ENCODE data around the gene CHST11. TPM values are rescaled to one million over a fixed set of nuclear protein-coding genes. Genes with fewer than 3 reads are reported as not detected.

Gene CHST11
- total and polyA plus RNA-seq, 4 donors = 0.57 to 11.1 (median 3.7) TPM

- DNase-seq (ENCODE audit: low spot score) = no peak
- Histone ChIP-seq H3K9me3 (ENCODE audit: control insufficient read depth in 4 of 4, low read length in 3 of 4) (no peaks in the 10 kb centered on the region), H3K4me1 (ENCODE audit: control insufficient read depth in 4 of 4, insufficient read depth in 4 of 4, low read length in 3 of 4) (peaks cover 0 to 6% (median 0%) of the 10 kb centered on the region in 4 donors), H3K27me3 (ENCODE audit: control insufficient read depth in 4 of 4, insufficient read depth in 4 of 4, low read length in 3 of 4) (no peaks in the 10 kb centered on the region), H3K4me3 (ENCODE audit: low read depth in 1 of 3, low read length in 3 of 3) (no peak overlapping the region), H3K9ac (ENCODE audit: low read depth in 1 of 2, low read length in 2 of 2) (no peak overlapping the region), H3K27ac (ENCODE audit: low read depth in 1 of 2, low read length in 2 of 2) (no peak overlapping the region), H3K36me3 (ENCODE audit: control insufficient read depth in 4 of 4, insufficient read depth in 3 of 4, low read depth in 1 of 4, low read length in 3 of 4) (no peaks in the 10 kb centered on the region)
- 80% methylated on average over 4 of the region's 4 CpGs for WGBS
- TF ChIP-seq FOXA2 (IDR thresholded peaks at IDR 0.05) (no peak), JUND (IDR thresholded peaks at IDR 0.05) (no peak), EGR1 (IDR thresholded peaks at IDR 0.05; ENCODE audit: low read depth in 2 of 2) (no peak), HNF4A (conservative IDR thresholded peaks at IDR 0.05) (no peak)
Observed at GRCh38 chr12:104665296-104665695, 208.5 kb downstream of the CHST11 start.

GRCh38 chr12:104667139-104667538 is 210.4 kb downstream of the CHST11 start:
- no peaks in the 10 kb centered on the region for H3K36me3 ChIP-seq (ENCODE audit: control insufficient read depth in 4 of 4, insufficient read depth in 3 of 4, low read depth in 1 of 4, low read length in 3 of 4)
- no peaks in the 10 kb centered on the region for H3K27me3 ChIP-seq (ENCODE audit: control insufficient read depth in 4 of 4, insufficient read depth in 4 of 4, low read length in 3 of 4)
- WGBS = 58% methylated on average over 7 of the region's 7 CpGs
- H3K4me1 ChIP-seq (ENCODE audit: control insufficient read depth in 4 of 4, insufficient read depth in 4 of 4, low read length in 3 of 4) = peaks cover 0 to 15% (median 6%) of the 10 kb centered on the region in 4 donors
- H3K27ac ChIP-seq (ENCODE audit: low read depth in 1 of 2, low read length in 2 of 2) = no peak overlapping the region
- H3K9ac ChIP-seq (ENCODE audit: low read depth in 1 of 2, low read length in 2 of 2) = no peak overlapping the region
- no peak for TF ChIP-seq EGR1 (IDR thresholded peaks at IDR 0.05; ENCODE audit: low read depth in 2 of 2)
- no peak for TF ChIP-seq FOXA2 (IDR thresholded peaks at IDR 0.05)
- TF ChIP-seq RXRA (IDR thresholded peaks at IDR 0.05) = peak in 1 of 2 donors; percentile 36
- no peak for TF ChIP-seq FOXA1 (IDR thresholded peaks at IDR 0.05)
- no peak for TF ChIP-seq YY1 (IDR thresholded peaks at IDR 0.05)
- no peak for TF ChIP-seq RAD21 (IDR thresholded peaks at IDR 0.05)
- peak in 1 of 2 donors; percentile 38 for TF ChIP-seq HNF4A (conservative IDR thresholded peaks at IDR 0.05)
- no peak for TF ChIP-seq ZBTB33 (IDR thresholded peaks at IDR 0.05)
- no peak for TF ChIP-seq MAX (IDR thresholded peaks at IDR 0.05)
- no peak for TF ChIP-seq JUND (IDR thresholded peaks at IDR 0.05)
- no peak for DNase-seq (ENCODE audit: low spot score)
- H3K4me3 ChIP-seq (ENCODE audit: low read depth in 1 of 3, low read length in 3 of 3) = no peak overlapping the region
- H3K9me3 ChIP-seq (ENCODE audit: control insufficient read depth in 4 of 4, low read length in 3 of 4) = no peaks in the 10 kb centered on the region

- Histone ChIP-seq H3K9ac (ENCODE audit: low read depth in 1 of 2, low read length in 2 of 2) (no peak overlapping the region), H3K9me3 (ENCODE audit: control insufficient read depth in 4 of 4, low read length in 3 of 4) (no peaks in the 10 kb centered on the region), H3K27me3 (ENCODE audit: control insufficient read depth in 4 of 4, insufficient read depth in 4 of 4, low read length in 3 of 4) (no peaks in the 10 kb centered on the region), H3K4me3 (ENCODE audit: low read depth in 1 of 3, low read length in 3 of 3) (no peak overlapping the region), H3K27ac (ENCODE audit: low read depth in 1 of 2, low read length in 2 of 2) (no peak overlapping the region), H3K36me3 (ENCODE audit: control insufficient read depth in 4 of 4, insufficient read depth in 3 of 4, low read depth in 1 of 4, low read length in 3 of 4) (no peaks in the 10 kb centered on the region), H3K4me1 (ENCODE audit: control insufficient read depth in 4 of 4, insufficient read depth in 4 of 4, low read length in 3 of 4) (peaks cover 0 to 15% (median 6%) of the 10 kb centered on the region in 4 donors)
- TF ChIP-seq NR2F2 (IDR thresholded peaks at IDR 0.05) (peak; percentile 59), TAF1 (conservative IDR thresholded peaks at IDR 0.05) (no peak)
- WGBS = 55% methylated on average over 11 of the region's 11 CpGs
- no peak for DNase-seq (ENCODE audit: low spot score)
Observed at GRCh38 chr12:104668274-104668718, 211.5 kb downstream of the CHST11 start.

Measured in liver (tissue), 9 donors.